ENCODE results near the gene MTMR10.

DNA sequence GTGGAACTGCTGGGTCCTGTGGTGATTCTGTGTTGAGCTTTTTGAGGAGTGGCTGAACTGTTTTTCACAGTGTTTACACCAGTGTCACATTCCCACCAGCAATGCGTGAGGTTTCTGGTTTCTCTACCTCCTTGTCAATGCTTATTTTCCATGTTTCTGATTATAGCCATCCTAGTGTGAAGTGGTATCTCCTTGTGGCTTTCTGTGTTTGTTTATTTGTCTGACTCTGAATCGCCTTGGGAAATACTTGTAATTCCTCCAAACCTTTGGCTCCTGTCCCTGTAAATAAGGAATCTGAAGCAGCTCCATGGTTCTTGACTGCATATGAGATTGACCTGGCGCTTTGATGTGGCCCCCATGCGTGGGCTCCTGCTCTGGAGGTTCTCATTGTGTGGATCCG lies 67.1 kb downstream of the MTMR10 start:
- TF ChIP-seq, protein P1, sequence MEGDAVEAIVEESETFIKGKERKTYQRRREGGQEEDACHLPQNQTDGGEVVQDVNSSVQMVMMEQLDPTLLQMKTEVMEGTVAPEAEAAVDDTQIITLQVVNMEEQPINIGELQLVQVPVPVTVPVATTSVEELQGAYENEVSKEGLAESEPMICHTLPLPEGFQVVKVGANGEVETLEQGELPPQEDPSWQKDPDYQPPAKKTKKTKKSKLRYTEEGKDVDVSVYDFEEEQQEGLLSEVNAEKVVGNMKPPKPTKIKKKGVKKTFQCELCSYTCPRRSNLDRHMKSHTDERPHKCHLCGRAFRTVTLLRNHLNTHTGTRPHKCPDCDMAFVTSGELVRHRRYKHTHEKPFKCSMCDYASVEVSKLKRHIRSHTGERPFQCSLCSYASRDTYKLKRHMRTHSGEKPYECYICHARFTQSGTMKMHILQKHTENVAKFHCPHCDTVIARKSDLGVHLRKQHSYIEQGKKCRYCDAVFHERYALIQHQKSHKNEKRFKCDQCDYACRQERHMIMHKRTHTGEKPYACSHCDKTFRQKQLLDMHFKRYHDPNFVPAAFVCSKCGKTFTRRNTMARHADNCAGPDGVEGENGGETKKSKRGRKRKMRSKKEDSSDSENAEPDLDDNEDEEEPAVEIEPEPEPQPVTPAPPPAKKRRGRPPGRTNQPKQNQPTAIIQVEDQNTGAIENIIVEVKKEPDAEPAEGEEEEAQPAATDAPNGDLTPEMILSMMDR (conservative IDR thresholded peaks at IDR 0.05 in 1 of 2, IDR thresholded peaks at IDR 0.05 in 1 of 2; ENCODE audit: low read depth in 1 of 2, low read length in 2 of 2): no peak
- TF ChIP-seq EZH2 (IDR thresholded peaks at IDR 0.05; ENCODE audit: low read length, missing control alignments): no peak
